Raji (cell line): ENCODE measurements around the gene IGSF6.

ENCODE experiments used
- POLR2A ChIP-seq: IDR thresholded peaks from 2 replicates; pipeline ENCODE4 v1.6.1; 2011; ENCODE audit warnings: low read depth, low read length, control low read depth; ENCODE audit not compliant: insufficient read depth

The IGSF6 gene

GRCh38 chr16:21638573-21638975, 13.8 kb downstream of the IGSF6 start:
- TF ChIP-seq POLR2A: no peak

DNA sequence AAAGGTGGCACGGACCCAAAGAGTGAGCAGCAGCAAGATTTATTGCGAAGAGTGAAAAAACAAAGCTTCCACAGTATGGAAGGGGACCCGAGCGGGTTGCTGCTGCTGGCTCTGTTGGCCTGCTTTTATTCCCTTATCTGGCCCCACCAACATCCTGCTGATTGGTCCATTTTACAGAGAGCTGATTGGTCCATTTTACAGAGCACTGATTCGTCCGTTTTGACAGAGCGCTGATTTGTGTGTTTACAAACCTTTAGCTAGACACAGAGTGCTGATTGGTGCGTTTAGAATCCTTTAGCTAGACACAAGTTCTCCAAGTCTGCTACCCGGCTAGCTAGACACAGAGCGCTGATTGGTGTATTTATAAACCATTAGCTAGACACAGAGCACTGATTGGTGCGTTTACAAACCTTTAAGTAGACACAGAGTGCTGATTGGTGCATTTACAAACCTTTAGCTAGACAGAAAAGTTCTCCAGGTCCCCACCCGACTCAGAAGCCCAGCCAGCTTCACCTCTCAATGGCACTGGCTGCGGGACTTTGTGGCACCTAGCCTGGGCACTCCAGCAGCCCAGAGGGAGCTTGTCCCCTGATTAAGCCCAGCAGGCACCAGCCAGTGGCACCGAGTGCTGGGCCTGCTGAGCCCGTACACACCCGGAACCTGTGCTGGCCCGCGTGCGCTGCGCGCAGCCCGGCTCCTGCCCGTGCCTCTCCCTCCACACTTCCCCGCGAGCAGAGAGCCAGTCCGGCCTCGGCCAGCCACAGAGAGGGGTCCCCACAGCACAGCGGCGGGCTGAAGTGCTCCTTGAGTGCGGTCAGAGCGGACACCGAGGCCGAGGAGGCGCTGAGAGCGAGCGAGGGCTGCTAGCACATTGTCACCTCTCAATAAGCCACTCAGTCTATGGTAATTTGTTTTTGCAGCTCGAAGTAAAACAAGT, 15.1 kb downstream of the IGSF6 start:
- TF ChIP-seq POLR2A: no peak

- TF ChIP-seq POLR2A: no peak
Observed at GRCh38 chr16:21634216-21634615, 18.2 kb downstream of the IGSF6 start.

- TF ChIP-seq POLR2A: no peak
Observed at GRCh38 chr16:21628772-21629171, 23.6 kb downstream of the IGSF6 start.

- TF ChIP-seq POLR2A: no peak
Observed at GRCh38 chr16:21628121-21628726, 24.2 kb downstream of the IGSF6 start.

DNA sequence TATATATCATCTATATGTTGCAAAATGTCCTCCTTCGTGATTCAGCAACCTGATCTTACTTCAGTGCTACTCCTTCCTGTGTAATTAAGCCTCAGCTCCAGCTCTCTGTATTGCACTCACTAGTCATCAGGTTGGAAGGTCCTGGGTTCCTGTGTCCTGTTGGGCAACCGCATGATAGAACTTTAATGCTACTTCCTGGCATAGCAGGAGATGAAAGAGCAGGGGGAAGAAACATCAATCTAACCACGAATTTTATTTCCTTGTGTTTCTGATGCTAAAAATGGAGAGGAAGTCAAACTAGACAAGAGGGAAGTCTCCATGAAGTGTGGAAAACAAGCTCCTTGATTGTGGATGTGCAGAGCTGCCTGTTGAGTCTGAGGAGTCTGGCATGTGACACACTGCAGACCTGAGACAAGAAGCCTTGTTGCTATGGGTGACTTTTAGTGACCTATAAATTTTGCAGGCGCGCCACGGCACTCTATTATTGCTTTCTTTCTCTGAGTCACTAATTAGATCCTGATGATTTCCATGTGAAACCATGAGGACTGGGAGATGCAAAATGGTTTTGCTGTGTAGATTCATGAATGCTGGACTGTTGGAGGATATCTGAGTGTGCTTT, 25.6 kb downstream of the IGSF6 start:
- TF ChIP-seq POLR2A: no peak

DNA sequence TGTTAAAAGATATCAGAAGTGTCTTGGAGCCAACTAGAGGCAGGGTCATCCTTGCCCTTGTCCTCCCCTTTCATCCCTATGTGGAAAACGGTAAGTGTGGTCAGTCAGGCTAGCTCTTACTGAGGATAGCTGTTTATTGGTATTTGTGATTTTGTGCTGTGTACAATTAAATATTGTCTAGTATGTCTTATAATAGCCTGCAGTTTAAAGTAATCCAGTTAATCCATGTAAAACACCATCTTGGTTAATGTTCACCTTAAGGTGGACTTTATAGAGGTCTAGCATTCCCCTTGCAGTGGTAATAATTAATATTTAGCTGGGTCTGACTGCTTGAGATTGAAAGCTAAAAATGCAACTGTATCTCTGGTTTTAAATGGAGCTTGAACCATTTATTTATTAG, 27.4 kb downstream of the IGSF6 start:
- TF ChIP-seq POLR2A: no peak

DNA sequence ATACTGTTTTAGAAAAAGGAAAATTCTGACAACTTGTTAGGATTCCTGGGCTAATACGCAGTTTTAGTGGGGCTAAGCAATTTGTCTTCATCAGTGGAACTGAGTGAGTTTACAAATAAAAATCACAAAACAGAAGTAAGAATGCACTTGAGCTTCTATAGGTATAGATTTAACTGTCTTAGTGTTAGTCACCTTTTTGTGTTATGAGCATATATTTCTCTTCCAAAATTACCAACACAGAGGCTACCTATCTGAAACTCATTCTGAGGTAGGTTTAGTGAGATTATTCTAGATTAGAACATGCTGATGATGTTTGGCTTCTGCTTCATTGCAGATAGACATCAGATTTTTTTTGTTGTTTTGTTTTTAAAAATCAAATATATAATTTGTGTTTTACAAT, 29.9 kb downstream of the IGSF6 start:
- no peak for TF ChIP-seq POLR2A

- no peak for TF ChIP-seq POLR2A
Observed at GRCh38 chr16:21620592-21620991, 31.8 kb downstream of the IGSF6 start.

DNA sequence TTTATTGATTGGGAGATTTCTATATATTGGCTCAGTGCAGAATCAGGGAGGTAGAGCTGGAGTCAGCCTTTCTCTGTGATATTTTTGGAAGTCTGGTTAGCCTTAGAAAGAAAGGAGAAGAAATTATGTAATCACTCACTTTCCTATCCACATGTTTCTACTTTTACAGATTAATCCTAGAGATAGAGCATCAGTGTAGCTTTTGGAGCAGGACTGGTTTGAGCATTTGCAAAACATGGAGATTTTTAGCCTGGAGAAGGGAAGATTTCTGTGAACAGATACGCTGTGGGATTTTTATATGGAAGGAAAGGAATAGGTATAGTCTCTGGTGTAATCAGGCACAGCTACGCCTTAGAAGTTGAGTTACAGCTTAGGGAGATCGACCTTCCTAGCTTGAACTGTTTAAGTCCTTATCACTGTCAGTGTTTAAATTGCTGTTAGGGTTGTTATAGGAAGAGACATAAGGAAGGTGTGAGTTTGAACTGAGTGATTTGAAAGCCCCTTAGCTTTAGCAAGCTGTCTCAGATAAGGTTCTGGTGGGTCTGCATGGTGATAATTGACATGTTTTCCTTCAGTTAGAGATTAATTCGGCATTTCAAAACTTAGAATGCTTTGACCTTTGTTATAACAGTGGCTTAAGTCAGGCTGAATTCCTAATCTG, 32.5 kb downstream of the IGSF6 start:
- no peak for TF ChIP-seq POLR2A

- no peak for TF ChIP-seq POLR2A
Observed at GRCh38 chr16:21618281-21618680, 34.1 kb downstream of the IGSF6 start.

DNA sequence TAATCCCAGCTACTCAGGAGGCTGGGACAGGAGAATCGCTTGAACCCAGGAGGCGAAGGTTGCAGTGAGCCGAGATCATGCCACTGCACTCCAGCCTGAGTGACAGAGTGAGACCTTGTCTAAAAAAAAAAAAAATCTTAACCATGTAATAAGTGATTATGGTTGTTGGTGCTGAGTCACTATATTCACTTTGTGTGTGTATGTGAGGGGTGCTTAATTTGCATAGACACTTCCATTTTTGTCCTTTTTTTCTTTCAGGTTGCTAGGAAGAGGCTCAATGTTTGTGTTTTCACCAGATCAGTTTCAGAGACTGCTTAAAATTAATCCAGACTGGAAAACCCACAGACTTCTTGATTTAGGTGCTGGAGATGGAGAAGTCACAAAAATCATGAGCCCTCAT, 34.8 kb downstream of the IGSF6 start:
- no peak for TF ChIP-seq POLR2A

DNA sequence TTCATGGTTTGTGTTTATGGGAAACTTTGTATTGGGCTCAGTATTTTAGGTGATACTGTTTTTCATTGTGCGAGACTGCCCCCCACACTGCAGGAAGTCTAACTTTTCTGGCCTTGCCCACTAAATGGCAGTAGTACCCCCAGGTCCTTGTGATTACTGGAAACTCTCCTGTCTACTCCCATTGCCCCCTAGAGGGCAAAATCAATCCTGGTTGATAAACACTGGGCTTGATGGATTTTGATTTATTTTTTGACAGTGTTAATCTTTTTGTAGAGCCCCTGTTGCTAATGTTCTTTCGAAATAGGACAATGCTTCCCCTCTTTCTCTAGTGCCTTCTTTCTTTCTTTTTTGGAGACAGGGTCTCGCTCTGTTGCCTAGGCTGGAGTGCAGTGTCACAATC, 37.5 kb downstream of the IGSF6 start:
- no peak for TF ChIP-seq POLR2A

DNA sequence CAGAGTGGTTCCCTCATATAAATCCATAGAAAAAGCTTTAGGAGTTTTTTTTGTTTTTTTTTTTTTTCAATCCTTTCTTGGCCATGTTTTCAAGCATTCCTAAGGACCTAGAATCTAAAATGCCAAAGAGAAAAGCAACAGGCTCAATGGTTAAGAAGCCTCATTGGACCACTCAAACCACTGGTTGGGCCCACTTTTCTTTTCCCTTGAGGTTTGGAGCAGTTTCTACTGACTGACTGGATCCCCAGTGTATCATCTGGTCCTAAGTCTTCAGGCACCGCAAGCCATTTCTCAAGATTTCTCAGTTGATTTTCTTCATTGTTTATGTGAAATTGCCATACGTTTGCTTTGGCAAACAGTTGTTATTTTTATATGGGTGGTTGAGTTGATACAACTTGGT, 38.6 kb downstream of the IGSF6 start:
- TF ChIP-seq POLR2A: no peak

DNA sequence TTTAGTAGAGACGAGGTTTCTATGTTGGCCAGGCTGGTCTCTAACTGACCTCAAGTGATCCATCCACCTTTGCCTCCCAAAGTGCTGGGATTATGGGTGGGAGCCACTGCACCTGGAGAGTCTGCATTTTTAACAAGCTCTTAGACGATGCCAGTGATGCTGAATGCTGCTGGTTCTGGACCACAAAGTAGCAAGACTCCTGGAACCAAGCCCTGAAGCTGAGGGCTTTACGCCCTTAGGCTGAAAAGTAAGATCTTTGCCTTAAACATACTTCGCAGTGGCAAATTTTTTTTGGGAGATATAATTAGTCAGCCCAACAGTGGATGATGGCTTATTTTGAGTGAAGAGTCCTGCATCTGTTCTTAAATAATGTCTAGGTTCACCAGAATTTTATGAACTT, 39.0 kb downstream of the IGSF6 start:
- TF ChIP-seq POLR2A: no peak
